ENCODE measurements around the gene UQCR11. TPM values are rescaled to one million over a fixed set of nuclear protein-coding genes. Genes with fewer than 3 reads are reported as not detected.

The UQCR11 gene
- total RNA-seq, 2 experiments from 2014 or later, result 231 TPM

DNA sequence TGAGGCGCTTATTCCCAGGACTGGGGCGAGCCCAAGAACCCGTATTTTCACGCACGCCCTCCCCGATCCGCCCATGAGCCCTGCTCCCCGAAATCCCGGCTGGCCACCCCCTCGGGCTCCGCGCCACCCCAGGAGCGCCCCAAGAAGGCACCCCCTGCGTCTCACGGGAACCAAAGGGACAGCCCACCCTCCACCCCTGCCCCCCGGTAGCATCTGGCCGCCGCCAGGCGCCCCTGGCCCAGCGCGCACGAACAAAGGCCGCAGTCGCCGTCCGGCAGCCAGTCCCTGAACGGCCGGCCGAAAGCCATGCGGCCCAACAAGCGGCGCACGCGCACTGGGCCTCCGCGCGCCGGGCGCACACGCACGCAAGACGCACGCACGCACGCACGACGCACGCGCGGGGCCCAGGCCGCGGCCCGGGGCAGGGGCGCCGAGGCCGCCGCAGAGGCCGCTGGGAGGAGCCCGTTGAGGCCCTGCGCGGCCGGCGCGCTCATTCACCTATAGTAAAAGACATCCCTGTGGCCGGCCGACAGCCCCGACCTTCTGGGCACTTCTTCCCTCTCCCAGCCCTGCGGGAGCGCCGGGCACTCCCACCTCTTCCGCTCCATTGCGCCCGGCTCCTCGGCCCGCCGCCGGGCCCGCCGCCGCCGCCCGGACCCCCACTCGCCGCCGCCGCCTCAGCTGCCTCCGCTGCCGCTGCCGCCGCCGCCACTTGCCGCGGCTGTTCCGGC is 13.1 kb downstream of the UQCR11 start:
- Mint-ChIP-seq H3K4me3 (peak overlapping the region; percentile 92), H3K27me3 (no peaks in the 10 kb centered on the region), H3K4me1 (ENCODE audit: low read depth) (peaks cover 21% of the 10 kb centered on the region), H3K27ac (peak overlapping the region; percentile 95), H3K36me3 (ENCODE audit: low read depth) (peaks cover 21% of the 10 kb centered on the region), H3K9me3 (no peaks in the 10 kb centered on the region)
- peak; percentile 81 for ATAC-seq
- DNase-seq, result peak; percentile 86
- POLR2A ChIA-PET, result interaction anchor here (0.6 to 5.1 kb wide), 10 partner anchors 10 to 90 kb away, joined by 3 to 26 read pairs (median 6); partner anchors contain the start of genes TCF3 and UQCR11
- intact Hi-C loops (cut with micrococcal nuclease), result no loop called here
- no peak for TF ChIP-seq CTCF (IDR thresholded peaks at IDR 0.05)
- CTCF ChIA-PET, result interaction anchor here (1.0 to 1.7 kb wide), 5 partner anchors 12 to 234 kb away, joined by 4 to 10 read pairs (median 5); no protein-coding TSS in a partner anchor

DNA sequence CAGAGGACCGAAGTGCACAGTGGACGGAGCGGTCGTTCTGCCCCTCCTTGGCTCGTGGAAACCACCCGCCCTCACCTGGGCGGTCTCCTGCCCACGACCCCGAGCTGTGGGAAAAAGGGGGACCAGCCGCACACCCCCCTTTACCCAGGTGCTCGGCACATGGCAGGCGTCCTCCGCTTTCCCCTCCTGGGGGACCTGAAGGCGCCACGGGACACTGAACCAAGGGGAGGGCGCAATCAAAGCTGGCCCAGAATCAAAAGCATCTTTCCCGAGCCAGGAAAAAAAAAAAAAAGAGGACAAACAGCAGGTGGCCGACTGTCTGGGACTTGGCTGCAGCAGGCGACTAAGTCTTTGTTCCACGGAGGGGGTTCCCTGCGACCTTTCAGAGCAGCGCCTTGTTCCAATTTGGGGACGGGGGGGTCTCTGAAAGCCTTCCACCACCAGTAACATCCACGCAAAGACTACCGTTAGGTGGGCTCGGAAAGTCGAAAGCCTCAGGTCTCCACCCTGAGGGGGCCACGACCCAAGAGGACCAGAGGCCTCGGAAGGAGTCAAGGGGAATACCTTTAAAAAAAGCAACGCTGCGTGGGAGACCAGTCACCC is 13.7 kb downstream of the UQCR11 start:
- TF ChIP-seq CTCF (IDR thresholded peaks at IDR 0.05), result no peak
- intact Hi-C loops (cut with micrococcal nuclease), result no loop called here
- POLR2A ChIA-PET, result interaction anchor here (0.6 to 5.1 kb wide), 9 partner anchors 14 to 789 kb away, joined by 3 to 26 read pairs (median 4); partner anchors contain the start of genes TCF3 and UQCR11
- peak overlapping the region; percentile 95 for H3K27ac Mint-ChIP-seq
- no peaks in the 10 kb centered on the region for H3K9me3 Mint-ChIP-seq
- DNase-seq (no peak), ATAC-seq (no peak)
- H3K27me3 Mint-ChIP-seq, result no peaks in the 10 kb centered on the region
- peaks cover 20% of the 10 kb centered on the region for H3K36me3 Mint-ChIP-seq (ENCODE audit: low read depth)
- CTCF ChIA-PET, result interaction anchor here (1.1 to 1.5 kb wide), 6 partner anchors 10 to 180 kb away, joined by 3 to 6 read pairs (median 4); partner anchors contain the start of gene UQCR11
- peak overlapping the region; percentile 92 for H3K4me3 Mint-ChIP-seq
- H3K4me1 Mint-ChIP-seq (ENCODE audit: low read depth), result peaks cover 21% of the 10 kb centered on the region

- peak overlapping the region; percentile 92 for H3K4me3 Mint-ChIP-seq
- no peaks in the 10 kb centered on the region for H3K9me3 Mint-ChIP-seq
- DNase-seq, result peak; percentile 63
- peak; percentile 20 for ATAC-seq
- ChIA-PET POLR2A (interaction anchor here (0.6 to 5.1 kb wide), 12 partner anchors 9 to 788 kb away, joined by 3 to 26 read pairs (median 4); partner anchors contain the start of genes TCF3 and UQCR11), CTCF (interaction anchor here (1.0 to 1.5 kb wide), 8 partner anchors 11 to 181 kb away, joined by 3 to 6 read pairs (median 4); partner anchors contain the start of gene UQCR11)
- peak overlapping the region; percentile 95 for H3K27ac Mint-ChIP-seq
- peaks cover 26% of the 10 kb centered on the region for H3K4me1 Mint-ChIP-seq (ENCODE audit: low read depth)
- intact Hi-C loops (cut with micrococcal nuclease), result no loop called here
- TF ChIP-seq CTCF (IDR thresholded peaks at IDR 0.05), result no peak
- no peaks in the 10 kb centered on the region for H3K27me3 Mint-ChIP-seq
- peaks cover 23% of the 10 kb centered on the region for H3K36me3 Mint-ChIP-seq (ENCODE audit: low read depth)
Measured at GRCh38 chr19:1590641-1591397, 14.4 kb downstream of the UQCR11 start.

DNA sequence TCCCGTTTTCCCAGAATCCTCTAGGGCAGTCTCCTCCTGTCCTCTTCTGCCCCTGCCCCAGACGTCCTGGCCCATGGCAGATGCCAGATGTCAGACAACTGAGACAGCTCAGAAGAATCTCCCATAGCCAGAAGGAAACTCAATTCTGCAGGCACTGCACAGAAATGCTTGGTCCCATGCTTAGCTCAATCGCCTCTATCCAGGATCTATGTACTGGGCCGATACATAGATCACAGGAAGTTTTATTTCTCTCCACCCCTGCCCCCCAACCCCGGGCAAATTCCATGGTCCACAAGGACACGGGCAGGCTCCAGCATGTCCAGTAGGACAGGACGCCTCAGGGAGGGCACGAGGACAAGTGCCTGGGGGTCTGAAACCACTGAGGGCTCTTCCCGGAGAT is 17.4 kb downstream of the UQCR11 start:
- no peak for DNase-seq
- intact Hi-C loops (cut with micrococcal nuclease), result no loop called here
- POLR2A ChIA-PET, result interaction anchor here (0.6 to 5.1 kb wide), 3 partner anchors 10 to 145 kb away, joined by 3 to 26 read pairs (median 4); no protein-coding TSS in a partner anchor
- CTCF ChIA-PET, result no interaction called here
- TF ChIP-seq CTCF (IDR thresholded peaks at IDR 0.05), result no peak
- Mint-ChIP-seq H3K4me1 (ENCODE audit: low read depth) (peaks cover 23% of the 10 kb centered on the region), H3K36me3 (ENCODE audit: low read depth) (peaks cover 37% of the 10 kb centered on the region), H3K9me3 (no peaks in the 10 kb centered on the region), H3K27ac (peak overlapping the region; percentile 9), H3K4me3 (no peak overlapping the region), H3K27me3 (no peaks in the 10 kb centered on the region)
- ATAC-seq, result no peak

All from activated CD8-positive, alpha-beta T cell treated with anti-CD3 and anti-CD28 coated beads for 36 hours (primary cell).